Measurements from ENCODE around the gene INF2. TPM values are rescaled to one million over a fixed set of nuclear protein-coding genes. Genes with fewer than 3 reads are reported as not detected.
A peak's percentile ranks its signal among the peaks of the same experiment; 100 is the strongest.

INF2 gene
- total RNA-seq, 5 donors from 2014 or later (not counting 1 experiment from before 2014, with no cell fraction given) = 72.7 to 128 (median 83.7) TPM

DNA sequence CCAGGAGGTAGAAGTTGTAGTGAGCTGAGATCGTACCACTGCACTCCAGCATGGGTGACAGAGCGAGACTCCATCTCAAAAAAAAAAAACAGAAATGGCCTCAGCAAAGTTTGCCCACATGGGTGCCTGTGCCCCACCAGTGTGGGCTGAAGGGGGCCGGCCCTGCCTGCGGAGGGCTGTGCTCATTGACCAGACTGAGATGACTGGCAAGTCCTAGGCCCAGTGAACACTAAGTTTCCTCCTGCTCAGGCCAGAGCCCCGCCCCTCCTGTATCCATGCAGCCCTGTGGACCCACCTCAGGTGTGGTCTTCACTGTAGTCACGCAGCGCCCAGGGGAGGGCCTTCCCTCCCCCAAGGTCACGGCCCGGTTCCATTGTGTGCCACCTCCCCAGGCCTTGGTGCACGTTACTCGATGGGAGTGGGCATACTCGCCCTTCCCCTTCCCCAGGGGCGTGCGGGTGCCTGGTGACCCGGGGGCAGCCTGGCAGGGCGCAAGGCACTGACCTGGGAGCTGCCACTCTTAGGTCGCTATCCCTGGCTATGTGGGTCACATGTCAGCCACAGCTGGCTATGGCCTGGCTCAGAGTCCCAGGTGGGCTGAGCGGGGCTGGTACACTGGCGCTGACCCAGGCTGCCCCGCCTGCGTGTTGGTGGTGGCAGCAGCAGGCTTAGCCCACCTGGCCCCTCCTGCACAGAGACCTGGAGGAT is 16.1 kb downstream of the INF2 start:
- no peaks in the 10 kb centered on the region for H3K9me3 ChIP-seq
- peaks cover 0 to 5% of the 10 kb centered on the region in 2 experiments for H3K4me1 ChIP-seq (ENCODE audit: control insufficient read depth in 1 of 2, extremely low read depth in 1 of 2, insufficient read depth in 2 of 2, low read length in 2 of 2)
- no peaks in the 10 kb centered on the region for H3K9me3 Mint-ChIP-seq
- no peak overlapping the region for H3K4me3 ChIP-seq (ENCODE audit: control insufficient read depth in 1 of 2, extremely low read depth in 1 of 2, low read length in 1 of 2)
- ChIA-PET CTCF (no interaction called here), POLR2A (no interaction called here)
- peaks cover 6% of the 10 kb centered on the region for H3K36me3 Mint-ChIP-seq
- 91% methylated on average over 21 of the region's 21 CpGs for WGBS (ENCODE audit: insufficient coverage)
- peaks cover 0 to 3% (median 2%) of the 10 kb centered on the region in 3 donors for H3K4me1 Mint-ChIP-seq
- no peak overlapping the region for H3K27ac Mint-ChIP-seq
- no peak for ATAC-seq (replicated peaks in 1 of 4)
- H3K4me3 Mint-ChIP-seq = no peak overlapping the region
- no peaks in the 10 kb centered on the region for H3K27me3 ChIP-seq (replicated peaks in 1 of 2; ENCODE audit: control insufficient read depth in 2 of 2, extremely low read depth in 1 of 2, insufficient read depth in 2 of 2, low read length in 1 of 2)
- no peak overlapping the region for H3K27ac ChIP-seq (ENCODE audit: low read length)
- H3K36me3 ChIP-seq (ENCODE audit: control insufficient read depth in 2 of 2, extremely low read depth in 1 of 2, insufficient read depth in 1 of 2, low read length in 1 of 2) = peaks cover 10 to 26% of the 10 kb centered on the region in 2 donors
- H3K27me3 Mint-ChIP-seq = no peaks in the 10 kb centered on the region
- DNase-seq = no peak

- no peak overlapping the region for H3K27ac ChIP-seq (ENCODE audit: low read length)
- no peak overlapping the region for H3K27ac Mint-ChIP-seq
- no peak overlapping the region for H3K4me3 Mint-ChIP-seq
- DNase-seq = no peak
- peaks cover 12 to 19% of the 10 kb centered on the region in 2 donors for H3K36me3 ChIP-seq (ENCODE audit: control insufficient read depth in 2 of 2, extremely low read depth in 1 of 2, insufficient read depth in 1 of 2, low read length in 1 of 2)
- H3K36me3 Mint-ChIP-seq = peaks cover 6% of the 10 kb centered on the region
- peaks cover 0 to 2% (median 2%) of the 10 kb centered on the region in 3 donors for H3K4me1 Mint-ChIP-seq
- ChIA-PET POLR2A (no interaction called here), CTCF (interaction anchor here in 1 of 2 donors (0.6 kb wide), 1 partner anchor 16 kb away, joined by 3 read pairs; no protein-coding TSS in a partner anchor)
- H3K27me3 ChIP-seq (replicated peaks in 1 of 2; ENCODE audit: control insufficient read depth in 2 of 2, extremely low read depth in 1 of 2, insufficient read depth in 2 of 2, low read length in 1 of 2) = no peaks in the 10 kb centered on the region
- WGBS (ENCODE audit: insufficient coverage) = 85% methylated on average over 12 of the region's 28 CpGs
- no peaks in the 10 kb centered on the region for H3K9me3 Mint-ChIP-seq
- no peaks in the 10 kb centered on the region for H3K9me3 ChIP-seq
- H3K27me3 Mint-ChIP-seq = no peaks in the 10 kb centered on the region
- ATAC-seq (replicated peaks in 1 of 4) = no peak
- no peak overlapping the region for H3K4me3 ChIP-seq (ENCODE audit: control insufficient read depth in 1 of 2, extremely low read depth in 1 of 2, low read length in 1 of 2)
- H3K4me1 ChIP-seq (ENCODE audit: control insufficient read depth in 1 of 2, extremely low read depth in 1 of 2, insufficient read depth in 2 of 2, low read length in 2 of 2) = peaks cover 0 to 5% of the 10 kb centered on the region in 2 experiments
These were observed 17.6 kb downstream of the INF2 start for GRCh38 chr14:104706733-104707607.

DNA sequence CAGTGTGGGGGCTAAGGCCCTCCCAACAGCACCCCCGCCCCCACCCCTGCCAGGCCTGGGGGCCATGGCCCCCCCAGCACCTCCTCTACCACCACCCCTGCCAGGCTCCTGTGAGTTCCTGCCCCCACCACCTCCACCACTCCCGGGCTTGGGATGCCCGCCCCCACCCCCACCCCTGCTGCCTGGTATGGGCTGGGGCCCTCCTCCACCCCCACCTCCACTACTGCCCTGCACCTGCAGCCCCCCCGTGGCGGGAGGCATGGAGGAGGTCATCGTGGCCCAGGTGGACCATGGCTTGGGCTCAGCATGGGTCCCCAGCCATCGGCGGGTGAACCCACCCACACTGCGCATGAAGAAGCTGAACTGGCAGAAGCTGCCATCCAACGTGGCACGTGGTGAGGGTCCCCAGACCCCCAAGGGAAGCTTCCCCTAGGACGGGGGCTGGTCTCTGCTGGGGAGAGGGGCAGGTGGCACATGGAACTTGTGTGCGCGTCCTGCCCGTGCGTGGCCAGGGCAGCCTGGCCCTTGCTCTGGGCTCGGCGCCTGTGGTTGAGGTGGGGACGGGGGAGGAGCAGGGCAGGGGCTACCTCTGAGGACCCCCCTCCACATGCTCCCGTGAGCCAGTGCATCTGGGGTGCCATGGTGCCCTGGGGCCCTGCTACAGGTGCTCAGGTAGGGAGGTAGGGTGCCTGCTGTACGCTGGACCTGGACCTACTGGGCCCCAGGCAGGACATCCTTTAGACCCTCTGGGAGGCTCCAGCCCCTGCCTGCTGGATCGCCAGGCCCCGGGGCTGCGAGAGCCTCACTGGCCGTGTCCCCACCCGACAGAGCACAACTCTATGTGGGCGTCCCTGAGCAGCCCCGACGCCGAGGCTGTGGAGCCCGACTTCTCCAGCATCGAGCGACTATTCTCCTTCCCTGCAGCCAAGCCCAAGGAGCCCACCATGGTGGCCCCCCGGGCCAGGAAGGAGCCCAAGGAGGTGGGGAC is 18.5 kb downstream of the INF2 start:
- 86% methylated on average over 24 of the region's 34 CpGs for WGBS (ENCODE audit: insufficient coverage)
- H3K4me1 Mint-ChIP-seq = peaks cover 0 to 2% (median 2%) of the 10 kb centered on the region in 3 donors
- POLR2A ChIA-PET = no interaction called here
- no peak overlapping the region for H3K4me3 Mint-ChIP-seq
- no peak overlapping the region for H3K4me3 ChIP-seq (ENCODE audit: control insufficient read depth in 1 of 2, extremely low read depth in 1 of 2, low read length in 1 of 2)
- ATAC-seq (replicated peaks in 1 of 4) (peak in 1 of 4 experiments; percentile 7), DNase-seq (no peak)
- no peaks in the 10 kb centered on the region for H3K27me3 ChIP-seq (replicated peaks in 1 of 2; ENCODE audit: control insufficient read depth in 2 of 2, extremely low read depth in 1 of 2, insufficient read depth in 2 of 2, low read length in 1 of 2)
- no peak overlapping the region for H3K27ac ChIP-seq (ENCODE audit: low read length)
- H3K27ac Mint-ChIP-seq = no peak overlapping the region
- peaks cover 6% of the 10 kb centered on the region for H3K36me3 Mint-ChIP-seq
- H3K9me3 Mint-ChIP-seq = no peaks in the 10 kb centered on the region
- H3K36me3 ChIP-seq (ENCODE audit: control insufficient read depth in 2 of 2, extremely low read depth in 1 of 2, insufficient read depth in 1 of 2, low read length in 1 of 2) = peaks cover 16 to 20% of the 10 kb centered on the region in 2 donors
- H3K27me3 Mint-ChIP-seq = no peaks in the 10 kb centered on the region
- CTCF ChIA-PET = no interaction called here
- H3K9me3 ChIP-seq = no peaks in the 10 kb centered on the region
- H3K4me1 ChIP-seq (ENCODE audit: control insufficient read depth in 1 of 2, extremely low read depth in 1 of 2, insufficient read depth in 2 of 2, low read length in 2 of 2) = peaks cover 0 to 5% of the 10 kb centered on the region in 2 experiments

- POLR2A ChIA-PET = no interaction called here
- Mint-ChIP-seq H3K4me1 (peaks cover 0 to 2% (median 2%) of the 10 kb centered on the region in 3 donors), H3K27ac (no peak overlapping the region), H3K36me3 (peaks cover 6% of the 10 kb centered on the region), H3K9me3 (no peaks in the 10 kb centered on the region), H3K4me3 (no peak overlapping the region), H3K27me3 (no peaks in the 10 kb centered on the region)
- Histone ChIP-seq H3K4me1 (ENCODE audit: control insufficient read depth in 1 of 2, extremely low read depth in 1 of 2, insufficient read depth in 2 of 2, low read length in 2 of 2) (peaks cover 0 to 5% of the 10 kb centered on the region in 2 experiments), H3K4me3 (ENCODE audit: control insufficient read depth in 1 of 2, extremely low read depth in 1 of 2, low read length in 1 of 2) (no peak overlapping the region), H3K27ac (ENCODE audit: low read length) (no peak overlapping the region), H3K27me3 (replicated peaks in 1 of 2; ENCODE audit: control insufficient read depth in 2 of 2, extremely low read depth in 1 of 2, insufficient read depth in 2 of 2, low read length in 1 of 2) (no peaks in the 10 kb centered on the region), H3K36me3 (ENCODE audit: control insufficient read depth in 2 of 2, extremely low read depth in 1 of 2, insufficient read depth in 1 of 2, low read length in 1 of 2) (peaks cover 17 to 18% of the 10 kb centered on the region in 2 donors), H3K9me3 (no peaks in the 10 kb centered on the region)
- peak; percentile 37 to 84 (median 64) for DNase-seq
- CTCF ChIA-PET = interaction anchor here in 1 of 2 donors (0.9 to 1.3 kb wide), 2 partner anchors 10 to 52 kb away, joined by 3 read pairs; no protein-coding TSS in a partner anchor
- WGBS (ENCODE audit: insufficient coverage) = 61% methylated on average over 11 of the region's 20 CpGs
- ATAC-seq (replicated peaks in 1 of 4) = peak; percentile 82 to 84 (median 82)
These were observed 19.3 kb downstream of the INF2 start for GRCh38 chr14:104708606-104709268.

- Histone ChIP-seq H3K4me3 (ENCODE audit: control insufficient read depth in 1 of 2, extremely low read depth in 1 of 2, low read length in 1 of 2) (no peak overlapping the region), H3K9me3 (no peaks in the 10 kb centered on the region), H3K27ac (ENCODE audit: low read length) (no peak overlapping the region), H3K36me3 (ENCODE audit: control insufficient read depth in 2 of 2, extremely low read depth in 1 of 2, insufficient read depth in 1 of 2, low read length in 1 of 2) (peaks cover 16 to 20% of the 10 kb centered on the region in 2 donors), H3K27me3 (replicated peaks in 1 of 2; ENCODE audit: control insufficient read depth in 2 of 2, extremely low read depth in 1 of 2, insufficient read depth in 2 of 2, low read length in 1 of 2) (no peaks in the 10 kb centered on the region), H3K4me1 (ENCODE audit: control insufficient read depth in 1 of 2, extremely low read depth in 1 of 2, insufficient read depth in 2 of 2, low read length in 2 of 2) (peaks cover 0 to 5% of the 10 kb centered on the region in 2 experiments)
- peaks cover 0 to 2% (median 2%) of the 10 kb centered on the region in 3 donors for H3K4me1 Mint-ChIP-seq
- no peak for ATAC-seq (replicated peaks in 1 of 4)
- H3K27me3 Mint-ChIP-seq = no peaks in the 10 kb centered on the region
- no peak overlapping the region for H3K4me3 Mint-ChIP-seq
- DNase-seq = no peak
- H3K27ac Mint-ChIP-seq = no peak overlapping the region
- CTCF ChIA-PET = interaction anchor here (0.6 to 1.3 kb wide), 4 partner anchors 11 to 1446 kb away, joined by 3 read pairs; no protein-coding TSS in a partner anchor
- POLR2A ChIA-PET = no interaction called here
- H3K36me3 Mint-ChIP-seq = peaks cover under 1% of the 10 kb centered on the region
- 100% methylated on average over 6 of the region's 18 CpGs for WGBS (ENCODE audit: insufficient coverage)
- no peaks in the 10 kb centered on the region for H3K9me3 Mint-ChIP-seq
These were observed 20.1 kb downstream of the INF2 start for GRCh38 chr14:104709387-104710039.
